Neutrophil (primary cell): ENCODE results near the gene IL1RAPL2.

Experiments
- H3K27ac ChIP-seq: fragments of 200-600 bp; sonication (generic); 2 replicates; pipeline ENCODE4 v1.5.1; 2016; ENCODE audit warnings: mild to moderate bottlenecking, moderate library complexity
- H3K27me3 ChIP-seq: fragments of 200-600 bp; sonication (generic); 2 replicates; pipeline ENCODE4 v1.6.0; 2016; ENCODE audit warnings: mild to moderate bottlenecking
- H3K36me3 ChIP-seq: fragments of 200-600 bp; sonication (generic); 2 replicates; pipeline ENCODE4 v1.5.1; 2017
- H3K4me1 ChIP-seq, 2 experiments: fragments of 200-600 bp in 1 of 2; sonication (generic) in 1 of 2; 1 replicate in 1 of 2; 2 replicates in 1 of 2; pipeline versions ENCODE4 v1.5.1 to v1.6.1; 2013 to 2016; ENCODE audit warnings: low read depth in 1 of 2, low read length in 1 of 2, mild to moderate bottlenecking in 1 of 2, moderate library complexity in 1 of 2; ENCODE audit not compliant: control insufficient read depth in 1 of 2, insufficient read depth in 1 of 2
- H3K4me3 ChIP-seq, 2 experiments: fragments of 200-600 bp in 1 of 2; sonication (generic) in 1 of 2; 1 replicate in 1 of 2; 2 replicates in 1 of 2; pipeline ENCODE4 v1.5.1; 2013 to 2016; ENCODE audit warnings: low read depth in 1 of 2, low read length in 1 of 2, mild to moderate bottlenecking in 1 of 2, moderate library complexity in 1 of 2
- H3K9me3 ChIP-seq: fragments of 200-600 bp; sonication (generic); 2 replicates; pipeline ENCODE4 v1.5.1; 2016
- TF ChIP-seq, protein P1 (sequence below): fragments of 200-600 bp; sonication (generic); IDR thresholded peaks from 2 replicates; pipeline ENCODE4 v1.5.1; 2016; ENCODE audit warnings: antibody characterized with exemption

Gene IL1RAPL2

GRCh38 chrX:105313596-105313995 lies 747.6 kb downstream of the IL1RAPL2 start:
- Histone ChIP-seq H3K27me3 (no peaks in the 10 kb centered on the region), H3K9me3 (no peaks in the 10 kb centered on the region), H3K4me3 (no peak overlapping the region), H3K36me3 (no peaks in the 10 kb centered on the region), H3K4me1 (no peaks in the 10 kb centered on the region), H3K27ac (no peak overlapping the region)
- TF ChIP-seq, protein P1, sequence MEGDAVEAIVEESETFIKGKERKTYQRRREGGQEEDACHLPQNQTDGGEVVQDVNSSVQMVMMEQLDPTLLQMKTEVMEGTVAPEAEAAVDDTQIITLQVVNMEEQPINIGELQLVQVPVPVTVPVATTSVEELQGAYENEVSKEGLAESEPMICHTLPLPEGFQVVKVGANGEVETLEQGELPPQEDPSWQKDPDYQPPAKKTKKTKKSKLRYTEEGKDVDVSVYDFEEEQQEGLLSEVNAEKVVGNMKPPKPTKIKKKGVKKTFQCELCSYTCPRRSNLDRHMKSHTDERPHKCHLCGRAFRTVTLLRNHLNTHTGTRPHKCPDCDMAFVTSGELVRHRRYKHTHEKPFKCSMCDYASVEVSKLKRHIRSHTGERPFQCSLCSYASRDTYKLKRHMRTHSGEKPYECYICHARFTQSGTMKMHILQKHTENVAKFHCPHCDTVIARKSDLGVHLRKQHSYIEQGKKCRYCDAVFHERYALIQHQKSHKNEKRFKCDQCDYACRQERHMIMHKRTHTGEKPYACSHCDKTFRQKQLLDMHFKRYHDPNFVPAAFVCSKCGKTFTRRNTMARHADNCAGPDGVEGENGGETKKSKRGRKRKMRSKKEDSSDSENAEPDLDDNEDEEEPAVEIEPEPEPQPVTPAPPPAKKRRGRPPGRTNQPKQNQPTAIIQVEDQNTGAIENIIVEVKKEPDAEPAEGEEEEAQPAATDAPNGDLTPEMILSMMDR = no peak

DNA sequence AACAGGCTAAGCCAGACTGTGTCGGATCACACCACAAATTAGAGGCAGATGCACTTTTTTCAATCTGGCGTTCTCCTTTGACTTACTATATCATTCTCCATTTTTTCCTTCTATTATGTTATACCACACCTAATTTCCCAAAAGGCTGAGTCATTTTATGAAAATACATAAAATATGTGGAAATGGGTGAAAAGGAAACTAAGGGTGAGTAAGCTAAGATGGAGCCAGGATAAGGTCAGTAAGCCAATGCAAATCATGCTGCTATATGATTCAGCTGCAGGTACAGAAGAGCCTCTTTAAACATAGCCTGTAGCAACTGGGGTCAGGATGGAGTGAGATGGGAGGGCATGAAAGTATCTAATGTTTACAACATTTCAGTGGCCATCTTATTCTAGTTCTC lies 748.5 kb downstream of the IL1RAPL2 start:
- Histone ChIP-seq H3K4me1 (no peaks in the 10 kb centered on the region), H3K9me3 (no peaks in the 10 kb centered on the region), H3K36me3 (no peaks in the 10 kb centered on the region), H3K27me3 (no peaks in the 10 kb centered on the region), H3K4me3 (no peak overlapping the region), H3K27ac (no peak overlapping the region)
- TF ChIP-seq, protein P1 = no peak

GRCh38 chrX:105315248-105315647 lies 749.2 kb downstream of the IL1RAPL2 start:
- H3K27ac ChIP-seq = no peak overlapping the region
- H3K4me1 ChIP-seq = no peaks in the 10 kb centered on the region
- TF ChIP-seq, protein P1 = no peak
- H3K4me3 ChIP-seq = no peak overlapping the region
- no peaks in the 10 kb centered on the region for H3K36me3 ChIP-seq
- H3K9me3 ChIP-seq = no peaks in the 10 kb centered on the region
- H3K27me3 ChIP-seq = no peaks in the 10 kb centered on the region

- no peaks in the 10 kb centered on the region for H3K36me3 ChIP-seq
- no peaks in the 10 kb centered on the region for H3K4me1 ChIP-seq
- no peak overlapping the region for H3K27ac ChIP-seq
- no peak overlapping the region for H3K4me3 ChIP-seq
- H3K9me3 ChIP-seq = no peaks in the 10 kb centered on the region
- TF ChIP-seq, protein P1 = no peak
- H3K27me3 ChIP-seq = no peaks in the 10 kb centered on the region
Observed at GRCh38 chrX:105317117-105317516, 751.1 kb downstream of the IL1RAPL2 start.

- Histone ChIP-seq H3K27me3 (no peaks in the 10 kb centered on the region), H3K9me3 (no peaks in the 10 kb centered on the region), H3K4me1 (no peaks in the 10 kb centered on the region), H3K36me3 (no peaks in the 10 kb centered on the region), H3K27ac (no peak overlapping the region), H3K4me3 (no peak overlapping the region)
- TF ChIP-seq, protein P1 = no peak
Observed at GRCh38 chrX:105323928-105324327, 757.9 kb downstream of the IL1RAPL2 start.

- H3K27ac ChIP-seq = no peak overlapping the region
- no peak overlapping the region for H3K4me3 ChIP-seq
- no peaks in the 10 kb centered on the region for H3K36me3 ChIP-seq
- TF ChIP-seq, protein P1 = no peak
- no peaks in the 10 kb centered on the region for H3K27me3 ChIP-seq
- no peaks in the 10 kb centered on the region for H3K9me3 ChIP-seq
- H3K4me1 ChIP-seq = no peaks in the 10 kb centered on the region
Observed at GRCh38 chrX:105328773-105329172, 762.8 kb downstream of the IL1RAPL2 start.
